SK-N-SH (cell line): ENCODE data around the gene TRAFD1. TPM values are rescaled to one million over a fixed set of nuclear protein-coding genes. Genes with fewer than 3 reads are reported as not detected.

Source experiments
- CTCF ChIA-PET: fragments of 300-600, 350-600 bp; formaldehyde crosslinking; extraction: SDS; loops from one replicate; lab custom pipeline; 2021; lab: Yijun Ruan, JAX
- POLR2A ChIA-PET: fragments of 350-600 bp; sonication (Branson Sonifier 250); formaldehyde crosslinking; extraction: SDS; loops from one replicate; lab custom pipeline; 2020; ENCODE audit warnings: antibody characterized with exemption, inconsistent platforms; lab: Yijun Ruan, JAX
- DNase-seq: peaks from one replicate; pipeline ENCODE4 v3.0.0; 2012
- H2AFZ ChIP-seq: fragments of 200-600 bp; sonication (generic); 2 replicates; pipeline ENCODE4 v1.8.1; 2016; ENCODE audit warnings: antibody characterized with exemption, mild to moderate bottlenecking, low read depth
- H3F3A ChIP-seq: fragments of 200-600 bp; sonication (generic); replicated peaks from 2 replicates; pipeline ENCODE3; 2016; ENCODE audit warnings: antibody characterized with exemption, mild to moderate bottlenecking; ENCODE audit not compliant: insufficient read depth
- H3K27ac ChIP-seq, 2 experiments: fragments of 200-500 bp in 1 of 2; fragments of 200-600 bp in 1 of 2; sonication (Bioruptor generic) in 1 of 2; sonication (generic), shearing (Covaris generic) in 1 of 2; 2 replicates each; pipeline versions ENCODE4 v1.5.1 to v1.6.1; 2014 to 2016; ENCODE audit warnings: low read depth in 2 of 2, inconsistent platforms in 1 of 2, low read length in 1 of 2, mild to moderate bottlenecking in 1 of 2, mixed read lengths in 1 of 2
- H3K27me3 ChIP-seq: fragments of 200-600 bp; sonication (generic), shearing (Covaris generic); 2 replicates; pipeline ENCODE4 v1.6.1; 2016; ENCODE audit warnings: mixed run types; ENCODE audit not compliant: insufficient read depth
- H3K36me3 ChIP-seq, 2 experiments: fragments of 200-500 bp in 1 of 2; fragments of 200-600 bp in 1 of 2; sonication (Bioruptor generic) in 1 of 2; sonication (generic) in 1 of 2; replicated peaks in 1 of 2; 2 replicates each; pipeline versions ENCODE3 to v1.5.1; 2014 to 2016; ENCODE audit warnings: low read length in 1 of 2, mild to moderate bottlenecking in 1 of 2; ENCODE audit not compliant: insufficient read depth in 2 of 2, control insufficient read depth in 1 of 2
- H3K4me1 ChIP-seq, 2 experiments: fragments of 200-500 bp in 1 of 2; fragments of 200-600 bp in 1 of 2; sonication (Bioruptor generic) in 1 of 2; sonication (generic), shearing (Covaris generic) in 1 of 2; 2 replicates each; pipeline versions ENCODE4 v1.5.1 to v1.6.1; 2014 to 2016; ENCODE audit warnings: low read depth in 1 of 2, low read length in 1 of 2, mixed run types in 1 of 2; ENCODE audit not compliant: insufficient read depth in 2 of 2, control insufficient read depth in 1 of 2
- H3K4me2 ChIP-seq: fragments of 200-600 bp; sonication (generic), shearing (Covaris generic); 2 replicates; pipeline ENCODE4 v1.6.1; 2017; ENCODE audit warnings: mixed run types
- H3K4me3 ChIP-seq, 2 experiments: fragments of 200-500 bp in 1 of 2; fragments of 200-600 bp in 1 of 2; sonication (Bioruptor generic) in 1 of 2; sonication (generic), shearing (Covaris generic) in 1 of 2; 2 replicates each; pipeline versions ENCODE4 v1.5.1 to v1.8.1; 2014 to 2016; ENCODE audit warnings: low read depth in 2 of 2, inconsistent platforms in 1 of 2, low read length in 1 of 2, mild to moderate bottlenecking in 1 of 2, mixed read lengths in 1 of 2, moderate library complexity in 1 of 2
- H3K79me2 ChIP-seq: fragments of 200-600 bp; sonication (generic); 2 replicates; pipeline ENCODE4 v1.8.1; 2017; ENCODE audit warnings: mild to moderate bottlenecking; ENCODE audit not compliant: insufficient read depth
- H3K9ac ChIP-seq: fragments of 200-600 bp; sonication (generic); 2 replicates; pipeline ENCODE4 v1.6.1; 2017; ENCODE audit warnings: mixed run types
- H3K9me2 ChIP-seq: fragments of 200-600 bp; sonication (generic); 2 replicates; pipeline ENCODE4 v1.6.1; 2017; ENCODE audit warnings: mixed run types
- H3K9me3 ChIP-seq: fragments of 200-600 bp; sonication (generic); 2 replicates; pipeline ENCODE4 v1.6.1; 2017; ENCODE audit warnings: mixed run types, mild to moderate bottlenecking, moderate library complexity
- H4K20me1 ChIP-seq: fragments of 200-600 bp; sonication (generic); 2 replicates; pipeline ENCODE4 v1.6.1; 2017; ENCODE audit warnings: mild to moderate bottlenecking, mixed run types; ENCODE audit not compliant: insufficient read depth
- EZH2phosphoT487 ChIP-seq: fragments of 200-600 bp; sonication (generic); IDR thresholded peaks from 2 replicates; pipeline ENCODE4 v1.6.1; 2017; ENCODE audit warnings: low read depth, mixed run types, mild to moderate bottlenecking, antibody characterized with exemption, moderate library complexity, borderline replicate concordance
- GATA2 ChIP-seq: sonication (generic); formaldehyde crosslinking; IDR thresholded peaks from 2 replicates; pipeline ENCODE4 v1.5.0; 2020; ENCODE audit warnings: mild to moderate bottlenecking, missing genetic modification reagents
- JUND ChIP-seq: IDR thresholded peaks from 2 replicates; pipeline ENCODE4 v1.4.0; 2012
- MAX ChIP-seq: IDR thresholded peaks from 2 replicates; pipeline ENCODE4 v1.4.0; 2012; ENCODE audit warnings: low read depth
- MXI1 ChIP-seq: IDR thresholded peaks from 2 replicates; pipeline ENCODE4 v1.6.1; 2012; ENCODE audit warnings: mild to moderate bottlenecking, low read depth, low read length, improper control_type of control experiment
- NFIC ChIP-seq: IDR thresholded peaks from 2 replicates; pipeline ENCODE4 v1.4.0; 2012; ENCODE audit warnings: borderline replicate concordance
- NRF1 ChIP-seq: IDR thresholded peaks from 2 replicates; pipeline ENCODE4 v1.6.1; 2012; ENCODE audit warnings: low read depth, mild to moderate bottlenecking, low read length
- PBX3 ChIP-seq: IDR thresholded peaks from 2 replicates; pipeline ENCODE4; 2012
- RAD21 ChIP-seq: IDR thresholded peaks from 2 replicates; pipeline ENCODE4 v1.6.1; 2012; ENCODE audit warnings: mild to moderate bottlenecking, low read length
- REST ChIP-seq: IDR thresholded peaks from 2 replicates; pipeline ENCODE4 v1.6.1; 2012; ENCODE audit warnings: mild to moderate bottlenecking, low read depth, low read length, moderate library complexity
- RFX5 ChIP-seq: IDR thresholded peaks from 2 replicates; pipeline ENCODE4 v1.6.1; 2012; ENCODE audit warnings: mild to moderate bottlenecking, improper control_type of control experiment, low read length
- TCF12 ChIP-seq: IDR thresholded peaks from 2 replicates; pipeline ENCODE4 v1.4.0; 2012
- USF1 ChIP-seq: IDR thresholded peaks from 2 replicates; pipeline ENCODE4 v1.4.0; 2012; ENCODE audit warnings: low read depth, borderline replicate concordance
- USF2 ChIP-seq: fragments of 150-350 bp; IDR thresholded peaks from 2 replicates; pipeline ENCODE4 v1.6.1; 2017; ENCODE audit warnings: antibody characterized with exemption, low read length, low read depth, borderline replicate concordance
- YY1 ChIP-seq: IDR thresholded peaks from 2 replicates; pipeline ENCODE4 v1.4.0; 2012; ENCODE audit warnings: low read depth, mild to moderate bottlenecking
- ZBTB33 ChIP-seq: IDR thresholded peaks from 2 replicates; pipeline ENCODE4 v1.4.0; 2012; ENCODE audit warnings: low read depth, borderline replicate concordance
- WGBS: methylation state at CpG from one replicate; pipeline ENCODE4 v1.1.6; 2017; ENCODE audit warnings: low lambda C conversion rate; 5-methylcytosine and 5-hydroxymethylcytosine counted together
- polyA plus RNA-seq, 3 experiments: library from polyadenylated mRNA; depleted of rRNA; stranded (reverse); fragments of >200 nt; gene quantifications; 2 replicates each; pipeline ENCODE4 v1.2.3, GENCODE V29; 2012

The TRAFD1 gene
- polyA plus RNA-seq, 1 of the 3 experiments (the other 2 are of a cell fraction), result 12.4 TPM

GRCh38 chr12:112130441-112130998 lies 5.2 kb downstream of the TRAFD1 start:
- H3K27ac ChIP-seq, result peak overlapping the region; percentile 17 to 65; a peak in 2 of 4 replicates
- peaks cover 10 to 30% of the 10 kb centered on the region in 2 experiments for H3K36me3 ChIP-seq
- peak overlapping the region in 1 of 2 experiments; percentile 12; a peak in 2 of 4 replicates for H3K4me3 ChIP-seq
- H3K9me2 ChIP-seq, result no peaks in the 10 kb centered on the region
- DNase-seq, result no peak
- POLR2A ChIA-PET, result no interaction called here
- peak overlapping the region; percentile 55 for H2AFZ ChIP-seq
- TF ChIP-seq YY1 (peak; percentile 47; the same call in 1 of the 2 replicates), RAD21 (no peak)
- H3K9me3 ChIP-seq, result no peaks in the 10 kb centered on the region
- H3K27me3 ChIP-seq, result no peaks in the 10 kb centered on the region
- peak overlapping the region; percentile 46; the same call in 1 of the 2 replicates for H3K9ac ChIP-seq
- peaks cover 58% of the 10 kb centered on the region for H3K79me2 ChIP-seq
- WGBS, result 7% methylated on average over 2 of the region's 2 CpGs
- H3F3A ChIP-seq, result peaks cover 9% of the 10 kb centered on the region
- H3K4me1 ChIP-seq, result peaks cover 4 to 15% of the 10 kb centered on the region in 2 experiments; a peak in 3 of 4 replicates
- H4K20me1 ChIP-seq, result no peaks in the 10 kb centered on the region
- CTCF ChIA-PET, result no interaction called here
- H3K4me2 ChIP-seq, result peak overlapping the region; percentile 66

- H3K4me3 ChIP-seq, result no peak overlapping the region
- no peaks in the 10 kb centered on the region for H4K20me1 ChIP-seq
- H3K9ac ChIP-seq, result no peak overlapping the region
- WGBS, result 90% methylated on average over 1 of the region's 1 CpG
- CTCF ChIA-PET, result interaction anchor here (0.6 kb wide), 1 partner anchor 287 kb away, joined by 3 read pairs; no protein-coding TSS in a partner anchor
- H3K27ac ChIP-seq, result 0 out of 4 replicates have a peak overlapping the region, but pooled peaks of 1 of the 2 experiments have one; percentile 65
- no peak overlapping the region; the same call in 1 of the 2 replicates for H2AFZ ChIP-seq
- H3K27me3 ChIP-seq, result no peaks in the 10 kb centered on the region
- peaks cover 10 to 32% of the 10 kb centered on the region in 2 experiments for H3K36me3 ChIP-seq
- H3K9me2 ChIP-seq, result no peaks in the 10 kb centered on the region
- H3K79me2 ChIP-seq, result peaks cover 48% of the 10 kb centered on the region
- peaks cover 3% of the 10 kb centered on the region for H3F3A ChIP-seq
- H3K4me1 ChIP-seq, result peaks cover 0 to 15% of the 10 kb centered on the region in 2 experiments; a peak in 3 of 4 replicates
- no peak for TF ChIP-seq REST
- no peak for TF ChIP-seq JUND
- no peak for TF ChIP-seq YY1
- TF ChIP-seq USF2, result no peak
- no peak for TF ChIP-seq RFX5
- no peak for TF ChIP-seq ZBTB33
- TF ChIP-seq MXI1, result no peak
- no peak for TF ChIP-seq EZH2phosphoT487
- no peak for TF ChIP-seq USF1
- no peak for TF ChIP-seq NRF1
- no peak for TF ChIP-seq GATA2 (CRISPR knock-in tag)
- TF ChIP-seq PBX3, result no peak
- TF ChIP-seq TCF12, result no peak
- TF ChIP-seq NFIC, result no peak
- no peak for TF ChIP-seq MAX
- TF ChIP-seq, all 33 proteins: peak for 0
- Histone ChIP-seq H3K9me3 (no peaks in the 10 kb centered on the region), H3K4me2 (no peak overlapping the region)
- DNase-seq, result no peak
- POLR2A ChIA-PET, result no interaction called here
Observed at GRCh38 chr12:112131686-112132085, 6.3 kb downstream of the TRAFD1 start.
